ENCODE measurements around the gene SYP.

DNA sequence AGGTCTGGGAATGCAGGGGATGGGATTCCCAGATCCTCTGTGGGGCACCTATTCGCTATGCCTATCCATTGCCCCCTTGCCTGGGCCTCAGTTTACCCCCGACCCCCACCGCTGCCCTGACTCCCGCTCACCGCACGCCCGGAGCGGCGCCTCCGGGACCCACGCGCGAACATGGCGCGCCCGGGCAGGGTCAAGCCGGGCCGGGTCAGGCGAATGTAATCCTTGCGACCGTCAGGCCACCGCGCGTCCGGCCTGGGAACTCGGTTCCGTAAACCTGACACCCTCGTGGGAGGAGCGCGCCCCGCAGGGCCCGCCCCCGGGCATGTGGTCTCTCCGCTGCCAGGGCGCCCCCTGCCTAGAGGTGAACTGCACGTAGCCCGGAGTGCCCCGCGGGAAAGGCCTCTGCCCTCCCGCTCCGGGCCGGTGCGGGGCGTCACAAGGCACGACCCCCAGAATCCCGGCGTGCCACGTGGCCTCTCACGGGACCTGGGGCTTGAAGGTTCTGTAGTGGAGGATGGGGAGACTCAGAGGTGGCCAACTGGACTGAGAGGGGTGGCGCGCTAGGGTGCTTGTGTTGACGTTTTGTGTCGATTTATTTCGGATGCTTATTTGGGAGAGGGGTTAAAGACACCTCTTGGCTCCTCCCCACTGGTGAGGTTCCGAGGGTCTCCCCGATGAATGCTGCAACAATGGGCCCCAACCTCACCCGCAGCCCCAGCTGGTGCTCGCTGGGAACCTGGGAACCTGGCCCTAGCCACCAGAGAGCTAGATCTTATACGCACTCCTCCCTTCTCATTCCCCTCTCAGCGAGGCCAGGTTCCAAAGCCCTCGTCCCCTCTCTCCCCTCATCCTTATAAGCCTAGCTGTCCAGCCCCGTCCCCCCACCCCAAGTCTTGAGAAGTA, 13.6 kb downstream of the SYP start, which contains the start of gene PRICKLE3:
- TF ChIP-seq POLR2A (IDR thresholded peaks at IDR 0.05; ENCODE audit: low read depth, low read length) (peak; percentile 24), EZH2 (IDR thresholded peaks at IDR 0.05; ENCODE audit: borderline replicate concordance, low read depth, low read length, severe bottlenecking) (no peak), JUN (IDR thresholded peaks at IDR 0.05; ENCODE audit: borderline replicate concordance, insufficient read depth, insufficient read length, low read depth) (no peak), POLR2AphosphoS5 (IDR thresholded peaks at IDR 0.05; ENCODE audit: insufficient read depth, low read depth, low read length) (peak; percentile 31), FOS (IDR thresholded peaks at IDR 0.05; ENCODE audit: borderline replicate concordance, insufficient read depth, low read length) (no peak), MYC (IDR thresholded peaks at IDR 0.05; ENCODE audit: low read depth, low read length) (no peak), GATA2 (IDR thresholded peaks at IDR 0.05; ENCODE audit: insufficient read depth, insufficient read length, low read depth, low read length) (no peak)
- TF ChIP-seq, protein P1, sequence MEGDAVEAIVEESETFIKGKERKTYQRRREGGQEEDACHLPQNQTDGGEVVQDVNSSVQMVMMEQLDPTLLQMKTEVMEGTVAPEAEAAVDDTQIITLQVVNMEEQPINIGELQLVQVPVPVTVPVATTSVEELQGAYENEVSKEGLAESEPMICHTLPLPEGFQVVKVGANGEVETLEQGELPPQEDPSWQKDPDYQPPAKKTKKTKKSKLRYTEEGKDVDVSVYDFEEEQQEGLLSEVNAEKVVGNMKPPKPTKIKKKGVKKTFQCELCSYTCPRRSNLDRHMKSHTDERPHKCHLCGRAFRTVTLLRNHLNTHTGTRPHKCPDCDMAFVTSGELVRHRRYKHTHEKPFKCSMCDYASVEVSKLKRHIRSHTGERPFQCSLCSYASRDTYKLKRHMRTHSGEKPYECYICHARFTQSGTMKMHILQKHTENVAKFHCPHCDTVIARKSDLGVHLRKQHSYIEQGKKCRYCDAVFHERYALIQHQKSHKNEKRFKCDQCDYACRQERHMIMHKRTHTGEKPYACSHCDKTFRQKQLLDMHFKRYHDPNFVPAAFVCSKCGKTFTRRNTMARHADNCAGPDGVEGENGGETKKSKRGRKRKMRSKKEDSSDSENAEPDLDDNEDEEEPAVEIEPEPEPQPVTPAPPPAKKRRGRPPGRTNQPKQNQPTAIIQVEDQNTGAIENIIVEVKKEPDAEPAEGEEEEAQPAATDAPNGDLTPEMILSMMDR (IDR thresholded peaks at IDR 0.05; ENCODE audit: extremely low read depth in 1 of 2, insufficient read depth in 1 of 2, low read depth in 1 of 2, low read length in 2 of 2) = peak; percentile 26 to 40
- TF ChIP-seq, protein P2, sequence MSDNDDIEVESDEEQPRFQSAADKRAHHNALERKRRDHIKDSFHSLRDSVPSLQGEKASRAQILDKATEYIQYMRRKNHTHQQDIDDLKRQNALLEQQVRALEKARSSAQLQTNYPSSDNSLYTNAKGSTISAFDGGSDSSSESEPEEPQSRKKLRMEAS (IDR thresholded peaks at IDR 0.05; ENCODE audit: insufficient read depth, insufficient read length) = no peak
